K562 (cell line): Measurements from ENCODE around the gene WDHD1. TPM values are rescaled to one million over a fixed set of nuclear protein-coding genes. Genes with fewer than 3 reads are reported as not detected.

ENCODE experiments used
- ATAC-seq: fragments of 200-7000 bp; cut with Tn5 transposase; 3 replicates; pipeline ENCODE4 v1.9.1; 2020; ENCODE audit warnings: moderate library complexity
- BruUV-seq: library from RNA; stranded (reverse); fragments of 400-500 nt; replicated peaks from 2 replicates; lab custom pipeline; 2021; lab: Mats Ljungman, UMichigan
- CTCF ChIA-PET: fragments of 300-600 bp; formaldehyde crosslinking; extraction: SDS; loops from one replicate; lab custom pipeline; 2021; ENCODE audit warnings: low intra/inter-chr PET ratio; lab: Yijun Ruan, JAX
- POLR2A ChIA-PET: fragments of 300-600, 350-650 bp; sonication (Branson Sonifier 250); formaldehyde crosslinking; extraction: SDS; loops from one replicate; lab custom pipeline; 2021; ENCODE audit warnings: antibody characterized with exemption, inconsistent platforms; lab: Yijun Ruan, JAX
- DNase-seq, 4 experiments: peaks; one replicate each; pipeline versions ENCODE4 v3.0.0 to v3.0.0-alpha.2; 2011 to 2018; ENCODE audit warnings: low spot score in 3 of 4, mixed read lengths in 3 of 4; ENCODE audit errors: extremely low read depth in 1 of 4
- FAIRE-seq: peaks from 2 replicates; lab custom pipeline; 2011; peaks lifted over from hg19 to GRCh38; lab: Jason Lieb, UNC
- H2AFZ ChIP-seq: 2 replicates; pipeline ENCODE4 v1.6.0; 2011; ENCODE audit warnings: low read depth, low read length, control low read depth, inconsistent platforms
- H3K27ac ChIP-seq: fragments of 200-600 bp; 3 replicates; pipeline ENCODE4 v1.8.0; 2011; ENCODE audit warnings: low read depth, mild to moderate bottlenecking, control low read depth, inconsistent platforms, low read length, moderate library complexity, mixed read lengths; ENCODE audit errors: extremely low read depth
- H3K27me3 ChIP-seq, 2 experiments: fragments of 300-600 bp in 1 of 2; 2 replicates in 1 of 2; 3 replicates in 1 of 2; pipeline versions ENCODE4 v1.6.0 to v1.8.0; 2011; ENCODE audit warnings: inconsistent platforms in 2 of 2, low read length in 2 of 2, mild to moderate bottlenecking in 1 of 2, mixed read lengths in 1 of 2, moderate library complexity in 1 of 2; ENCODE audit not compliant: control insufficient read depth in 2 of 2, insufficient read depth in 2 of 2
- H3K36me3 ChIP-seq: fragments of 300-600 bp; 3 replicates; pipeline ENCODE4 v1.8.0; 2011; ENCODE audit warnings: mild to moderate bottlenecking, low read length, inconsistent platforms; ENCODE audit not compliant: control insufficient read depth, insufficient read depth
- H3K4me1 ChIP-seq, 2 experiments: fragments of 200-600 bp in 1 of 2; replicated peaks in 1 of 2; 2 replicates in 1 of 2; 3 replicates in 1 of 2; pipeline versions ENCODE4 v1.5.1 to v1.8.0; 2011; ENCODE audit warnings: inconsistent platforms in 2 of 2, low read length in 2 of 2, mild to moderate bottlenecking in 1 of 2, mixed read lengths in 1 of 2, moderate library complexity in 1 of 2; ENCODE audit not compliant: control insufficient read depth in 2 of 2, insufficient read depth in 2 of 2
- H3K4me2 ChIP-seq: 2 replicates; pipeline ENCODE4 v1.6.1; 2011; ENCODE audit warnings: low read length, control low read depth, inconsistent platforms, mixed read lengths; ENCODE audit not compliant: insufficient read depth
- H3K4me3 ChIP-seq: fragments of 200-600 bp; sonication (generic), shearing (Covaris generic); 2 replicates; pipeline ENCODE4 v1.5.1; 2016; ENCODE audit warnings: control low read depth, inconsistent platforms
- H3K79me2 ChIP-seq: fragments of 200-600 bp; 3 replicates; pipeline ENCODE4 v1.8.0; 2011; ENCODE audit warnings: low read length, inconsistent platforms; ENCODE audit not compliant: control insufficient read depth, insufficient read depth
- H3K9ac ChIP-seq, 2 experiments: 2 replicates each; pipeline versions ENCODE4 v1.6.0 to v1.6.1; 2011; ENCODE audit warnings: low read depth in 2 of 2, low read length in 2 of 2, control low read depth in 1 of 2, inconsistent platforms in 1 of 2, mild to moderate bottlenecking in 1 of 2, mixed read lengths in 1 of 2; ENCODE audit not compliant: insufficient read depth in 1 of 2
- H3K9me1 ChIP-seq: one replicate; pipeline ENCODE4 v1.6.0; 2011; ENCODE audit warnings: inconsistent platforms, mild to moderate bottlenecking, low read length, moderate library complexity; ENCODE audit not compliant: control insufficient read depth, insufficient read depth
- H3K9me3 ChIP-seq: replicated peaks from 2 replicates; pipeline ENCODE4 v1.5.1; 2011; ENCODE audit warnings: low read depth, low read length, inconsistent platforms; ENCODE audit not compliant: control insufficient read depth, insufficient read depth
- H4K20me1 ChIP-seq: replicated peaks from 2 replicates; pipeline ENCODE4 v1.6.1; 2011; ENCODE audit warnings: low read length, inconsistent platforms, mixed read lengths; ENCODE audit not compliant: control insufficient read depth, insufficient read depth
- BDP1 ChIP-seq: IDR thresholded peaks from 3 replicates; pipeline ENCODE4 v1.6.1; 2011; ENCODE audit not compliant: insufficient read length, insufficient read depth
- FOSL1 ChIP-seq: fragments of 200-800 bp; sonication (Bioruptor generic); conservative IDR thresholded peaks from 2 replicates; pipeline ENCODE4 v1.6.1; 2016; ENCODE audit warnings: missing genetic modification characterization, missing compliant biosample characterization
- FOXP1 ChIP-seq: sonication (generic); formaldehyde crosslinking; IDR thresholded peaks from 2 replicates; pipeline ENCODE4 v1.8.0; 2022; ENCODE audit warnings: mild to moderate bottlenecking, missing genetic modification reagents
- MEF2A ChIP-seq: IDR thresholded peaks from 2 replicates; pipeline ENCODE4 v1.6.1; 2011; ENCODE audit warnings: low read depth, mild to moderate bottlenecking, low read length, moderate library complexity; ENCODE audit not compliant: control insufficient read depth
- MXI1 ChIP-seq: IDR thresholded peaks from 2 replicates; pipeline ENCODE4 v1.6.1; 2011; ENCODE audit warnings: low read depth, mild to moderate bottlenecking, improper control_type of control experiment, low read length
- NR1H2 ChIP-seq: sonication (generic); formaldehyde crosslinking; IDR thresholded peaks from 2 replicates; pipeline ENCODE4 v1.4.0; 2020; ENCODE audit warnings: mild to moderate bottlenecking, missing genetic modification reagents
- TOE1 ChIP-seq, 2 experiments: fragments of 450-650 bp in 1 of 2; sonication (generic) in 1 of 2; formaldehyde crosslinking in 1 of 2; IDR thresholded peaks; 2 replicates each; pipeline versions ENCODE4 v1.7.1 to v1.8.0; 2016 to 2022; ENCODE audit warnings: borderline replicate concordance in 2 of 2, mild to moderate bottlenecking in 2 of 2, antibody characterized with exemption in 1 of 2, inconsistent platforms in 1 of 2, low read depth in 1 of 2, missing genetic modification reagents in 1 of 2, moderate library complexity in 1 of 2
- XRCC5 ChIP-seq: fragments of 200-400 bp; formaldehyde crosslinking; IDR thresholded peaks from 2 replicates; pipeline ENCODE4 v1.6.1; 2017; ENCODE audit warnings: low read depth, mild to moderate bottlenecking, low read length
- ZNF24 ChIP-seq: fragments of 450-650 bp; IDR thresholded peaks from 2 replicates; pipeline ENCODE4 v1.6.1; 2016
- WGBS: fragments of 100-300 bp; shearing (Covaris generic); methylation state at CpG from one replicate; pipeline ENCODE4 v1.1.6; 2016; ENCODE audit warnings: low coverage, mixed read lengths; ENCODE audit not compliant: insufficient coverage; ENCODE audit errors: missing lambda C conversion rate; 5-methylcytosine and 5-hydroxymethylcytosine counted together
- in situ Hi-C: fragments of 300-500 bp; cut with MboI; formaldehyde crosslinking; loops from 4 replicates; pipeline ENCODE4 v1.15.0; 2018; ENCODE audit warnings: inconsistent platforms, mixed read lengths
- intact Hi-C: fragments of 100-400 bp; cut with micrococcal nuclease; formaldehyde crosslinking; loops from 2 replicates; pipeline ENCODE4 v1.14.2; 2022
- polyA plus RNA-seq, 8 experiments: library from polyadenylated mRNA; depleted of rRNA in 4 of 8; stranded (reverse) in 5 of 8; unstranded in 3 of 8; fragments of >200 nt; fragmentation: Nextera tagmentation in 2 of 8; fragmentation: Illumina TruSeq in 1 of 8; extraction: Ambion mirVana in 2 of 8; extraction: Trizol in 1 of 8; gene quantifications; 2 replicates each; pipeline versions ENCODE4 v1.2.1 to v1.2.3, GENCODE V29; 2011 to 2014; ENCODE audit warnings: inconsistent platforms in 1 of 8, missing spikeins in 1 of 8
- total RNA-seq, 7 experiments: library from RNA; depleted of rRNA in 6 of 7; stranded (reverse); fragments of >200 nt in 6 of 7; fragmentation: Illumina TruSeq in 2 of 7; extraction: Trizol in 2 of 7; gene quantifications; 2 replicates each; pipeline versions ENCODE4 v1.2.1 to v1.2.3, GENCODE V29; 2011 to 2021; ENCODE audit warnings: low replicate concordance in 1 of 7
- TF ChIP-seq, protein P1 (sequence below): fragments of 450-650 bp; conservative IDR thresholded peaks from 2 replicates; pipeline ENCODE4 v1.6.1; 2016; ENCODE audit warnings: missing genetic modification characterization, low read depth, mild to moderate bottlenecking, missing compliant biosample characterization, moderate library complexity
- TF ChIP-seq, protein P2 (sequence below): fragments of 450-650 bp; formaldehyde crosslinking; IDR thresholded peaks from 2 replicates; pipeline ENCODE4 v1.4.0; 2020; ENCODE audit warnings: mild to moderate bottlenecking, mixed read lengths
- TF ChIP-seq, protein P3 (sequence below), 2 experiments: fragments of 200-800 bp in 1 of 2; sonication (Bioruptor generic) in 1 of 2; sonication (generic) in 1 of 2; formaldehyde crosslinking in 1 of 2; IDR thresholded peaks in 1 of 2; conservative IDR thresholded peaks in 1 of 2; 2 replicates each; pipeline versions ENCODE4 v1.5.0 to v1.6.1; 2016 to 2020; ENCODE audit warnings: missing compliant biosample characterization in 1 of 2, missing genetic modification characterization in 1 of 2, missing genetic modification reagents in 1 of 2
- TF ChIP-seq, protein P4 (sequence below): sonication (generic); formaldehyde crosslinking; IDR thresholded peaks from 2 replicates; pipeline ENCODE4 v1.8.1; 2023; ENCODE audit warnings: mild to moderate bottlenecking, missing genetic modification reagents, moderate library complexity
- TF ChIP-seq, protein P5 (sequence below): fragments of 450-650 bp; IDR thresholded peaks from 2 replicates; pipeline ENCODE4 v1.6.1; 2016; ENCODE audit warnings: low read depth, mild to moderate bottlenecking, moderate library complexity
- TF ChIP-seq, protein P6 (sequence below): fragments of 250-450 bp; sonication (Bioruptor Pico); IDR thresholded peaks from 2 replicates; pipeline ENCODE4 v1.8.0; 2021; ENCODE audit warnings: borderline replicate concordance, mild to moderate bottlenecking, moderate library complexity; ENCODE audit not compliant: poor library complexity, severe bottlenecking

The WDHD1 gene
- total and polyA plus RNA-seq, 9 of the 15 experiments (the other 6 are each of a cell fraction or from before 2014, with no cell fraction given), result 11.7 to 39.1 (median 30.0) TPM

DNA sequence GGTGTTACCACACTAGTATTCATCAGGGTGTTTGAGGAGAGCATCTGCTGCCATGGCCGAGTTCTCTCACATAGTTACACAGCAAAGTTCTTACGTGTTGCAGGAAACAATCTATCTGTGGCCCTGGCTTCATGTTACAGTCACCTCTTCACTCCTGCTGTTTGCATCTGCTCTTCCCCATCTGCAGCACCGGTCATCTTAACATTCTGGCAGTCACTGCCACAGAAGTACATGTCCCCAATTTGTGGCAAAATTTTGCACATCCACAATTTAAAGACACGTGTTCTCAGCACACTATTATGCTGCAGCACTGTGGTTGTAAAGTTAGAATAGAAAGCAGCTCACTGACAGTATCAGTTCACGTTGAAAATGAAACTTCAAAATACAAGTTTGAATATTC lies 47.8 kb upstream of the WDHD1 start:
- 17% methylated on average over 5 of the region's 5 CpGs for WGBS
- peak in 1 of 4 experiments; percentile 26 for DNase-seq
- ChIA-PET POLR2A (no interaction called here), CTCF (no interaction called here)
- Histone ChIP-seq H2AFZ (peak overlapping the region; percentile 71), H3K9me3 (no peaks in the 10 kb centered on the region), H3K27ac (no peak overlapping the region), H3K27me3 (no peaks in the 10 kb centered on the region), H3K36me3 (no peaks in the 10 kb centered on the region), H3K4me1 (peaks cover 4 to 10% of the 10 kb centered on the region in 2 experiments; a peak in 1 of 5 replicates), H3K4me2 (peak overlapping the region; percentile 16; the same call in 1 of the 2 replicates), H3K4me3 (no peak overlapping the region), H3K9me1 (no peaks in the 10 kb centered on the region), H4K20me1 (no peaks in the 10 kb centered on the region), H3K79me2 (no peaks in the 10 kb centered on the region), H3K9ac (no peak overlapping the region)
- ATAC-seq, result peak; percentile 61
- intact Hi-C loops (no loop called here), in situ Hi-C loops (no loop called here)
- peak; percentile 54 for FAIRE-seq
- no TSS peak for BruUV-seq
- TF ChIP-seq, protein P1, sequence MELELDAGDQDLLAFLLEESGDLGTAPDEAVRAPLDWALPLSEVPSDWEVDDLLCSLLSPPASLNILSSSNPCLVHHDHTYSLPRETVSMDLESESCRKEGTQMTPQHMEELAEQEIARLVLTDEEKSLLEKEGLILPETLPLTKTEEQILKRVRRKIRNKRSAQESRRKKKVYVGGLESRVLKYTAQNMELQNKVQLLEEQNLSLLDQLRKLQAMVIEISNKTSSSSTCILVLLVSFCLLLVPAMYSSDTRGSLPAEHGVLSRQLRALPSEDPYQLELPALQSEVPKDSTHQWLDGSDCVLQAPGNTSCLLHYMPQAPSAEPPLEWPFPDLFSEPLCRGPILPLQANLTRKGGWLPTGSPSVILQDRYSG (tag), result no peak
- TF ChIP-seq, protein P2, sequence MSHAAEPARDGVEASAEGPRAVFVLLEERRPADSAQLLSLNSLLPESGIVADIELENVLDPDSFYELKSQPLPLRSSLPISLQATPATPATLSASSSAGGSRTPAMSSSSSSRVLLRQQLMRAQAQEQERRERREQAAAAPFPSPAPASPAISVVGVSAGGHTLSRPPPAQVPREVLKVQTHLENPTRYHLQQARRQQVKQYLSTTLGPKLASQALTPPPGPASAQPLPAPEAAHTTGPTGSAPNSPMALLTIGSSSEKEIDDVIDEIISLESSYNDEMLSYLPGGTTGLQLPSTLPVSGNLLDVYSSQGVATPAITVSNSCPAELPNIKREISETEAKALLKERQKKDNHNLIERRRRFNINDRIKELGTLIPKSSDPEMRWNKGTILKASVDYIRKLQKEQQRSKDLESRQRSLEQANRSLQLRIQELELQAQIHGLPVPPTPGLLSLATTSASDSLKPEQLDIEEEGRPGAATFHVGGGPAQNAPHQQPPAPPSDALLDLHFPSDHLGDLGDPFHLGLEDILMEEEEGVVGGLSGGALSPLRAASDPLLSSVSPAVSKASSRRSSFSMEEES (CRISPR knock-in tag), result no peak
- TF ChIP-seq TOE1 (IDR thresholded peaks at IDR 0.05; ENCODE audit: borderline replicate concordance) (no peak), TOE1 (CRISPR knock-in tag; IDR thresholded peaks at IDR 0.05; ENCODE audit: borderline replicate concordance, low read depth) (no peak), FOSL1 (tag) (no peak), MEF2A (no peak), XRCC5 (no peak), MXI1 (no peak), FOXP1 (CRISPR knock-in tag) (no peak), ZNF24 (no peak), NR1H2 (CRISPR knock-in tag) (no peak), BDP1 (no peak)
- TF ChIP-seq, protein P3, sequence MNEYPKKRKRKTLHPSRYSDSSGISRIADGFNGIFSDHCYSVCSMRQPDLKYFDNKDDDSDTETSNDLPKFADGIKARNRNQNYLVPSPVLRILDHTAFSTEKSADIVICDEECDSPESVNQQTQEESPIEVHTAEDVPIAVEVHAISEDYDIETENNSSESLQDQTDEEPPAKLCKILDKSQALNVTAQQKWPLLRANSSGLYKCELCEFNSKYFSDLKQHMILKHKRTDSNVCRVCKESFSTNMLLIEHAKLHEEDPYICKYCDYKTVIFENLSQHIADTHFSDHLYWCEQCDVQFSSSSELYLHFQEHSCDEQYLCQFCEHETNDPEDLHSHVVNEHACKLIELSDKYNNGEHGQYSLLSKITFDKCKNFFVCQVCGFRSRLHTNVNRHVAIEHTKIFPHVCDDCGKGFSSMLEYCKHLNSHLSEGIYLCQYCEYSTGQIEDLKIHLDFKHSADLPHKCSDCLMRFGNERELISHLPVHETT (CRISPR knock-in tag; conservative IDR thresholded peaks at IDR 0.05 in 1 of 2, IDR thresholded peaks at IDR 0.05 in 1 of 2), result no peak
- TF ChIP-seq, protein P4, sequence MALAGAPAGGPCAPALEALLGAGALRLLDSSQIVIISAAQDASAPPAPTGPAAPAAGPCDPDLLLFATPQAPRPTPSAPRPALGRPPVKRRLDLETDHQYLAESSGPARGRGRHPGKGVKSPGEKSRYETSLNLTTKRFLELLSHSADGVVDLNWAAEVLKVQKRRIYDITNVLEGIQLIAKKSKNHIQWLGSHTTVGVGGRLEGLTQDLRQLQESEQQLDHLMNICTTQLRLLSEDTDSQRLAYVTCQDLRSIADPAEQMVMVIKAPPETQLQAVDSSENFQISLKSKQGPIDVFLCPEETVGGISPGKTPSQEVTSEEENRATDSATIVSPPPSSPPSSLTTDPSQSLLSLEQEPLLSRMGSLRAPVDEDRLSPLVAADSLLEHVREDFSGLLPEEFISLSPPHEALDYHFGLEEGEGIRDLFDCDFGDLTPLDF, result no peak
- TF ChIP-seq, protein P5, sequence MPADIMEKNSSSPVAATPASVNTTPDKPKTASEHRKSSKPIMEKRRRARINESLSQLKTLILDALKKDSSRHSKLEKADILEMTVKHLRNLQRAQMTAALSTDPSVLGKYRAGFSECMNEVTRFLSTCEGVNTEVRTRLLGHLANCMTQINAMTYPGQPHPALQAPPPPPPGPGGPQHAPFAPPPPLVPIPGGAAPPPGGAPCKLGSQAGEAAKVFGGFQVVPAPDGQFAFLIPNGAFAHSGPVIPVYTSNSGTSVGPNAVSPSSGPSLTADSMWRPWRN, result no peak
- TF ChIP-seq, protein P6, sequence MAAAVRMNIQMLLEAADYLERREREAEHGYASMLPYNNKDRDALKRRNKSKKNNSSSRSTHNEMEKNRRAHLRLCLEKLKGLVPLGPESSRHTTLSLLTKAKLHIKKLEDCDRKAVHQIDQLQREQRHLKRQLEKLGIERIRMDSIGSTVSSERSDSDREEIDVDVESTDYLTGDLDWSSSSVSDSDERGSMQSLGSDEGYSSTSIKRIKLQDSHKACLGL (CRISPR knock-in tag), result no peak
